Esophagus squamous epithelium (tissue), 5 donors: ENCODE measurements around the gene FUBP1. TPM values are rescaled to one million over a fixed set of nuclear protein-coding genes. Genes with fewer than 3 reads are reported as not detected.

Experiments
- DNase-seq: peaks from one replicate; lab custom pipeline; 2025; lab: John Stamatoyannopoulos, UW
- H3K27ac ChIP-seq, 4 donors: fragments of 200-600 bp; sonication (generic); one replicate each; pipeline ENCODE4 v1.5.1; 2016 to 2019; ENCODE audit warnings: mild to moderate bottlenecking in 1 of 4
- H3K27me3 ChIP-seq, 4 donors: fragments of 200-600 bp; sonication (generic); 1 replicate in 3 of 4; 2 replicates in 1 of 4; pipeline versions ENCODE4 v1.5.1 to v1.6.0; 2017 to 2021; ENCODE audit warnings: antibody characterized with exemption in 1 of 4
- H3K36me3 ChIP-seq, 3 donors: fragments of 200-600 bp; sonication (generic); one replicate each; pipeline ENCODE4 v1.5.1; 2016 to 2019
- H3K4me1 ChIP-seq, 3 donors: fragments of 200-600 bp; sonication (generic); one replicate each; pipeline ENCODE4 v1.5.1; 2017 to 2019
- H3K4me3 ChIP-seq, 4 donors: fragments of 200-600 bp; sonication (generic); 1 replicate in 3 of 4; 2 replicates in 1 of 4; pipeline ENCODE4 v1.5.1; 2016 to 2019; ENCODE audit warnings: mild to moderate bottlenecking in 2 of 4, moderate library complexity in 1 of 4
- H3K9me3 ChIP-seq, 3 donors: fragments of 200-600 bp; sonication (generic); one replicate each; pipeline ENCODE4 v1.5.1; 2016 to 2019
- CTCF ChIP-seq, 6 experiments: fragments of 450-650 bp in 4 of 6; fragments of 200-600 bp in 2 of 6; sonication (generic) in 2 of 6; IDR thresholded peaks; one replicate each; pipeline ENCODE4 v1.5.1; 2016 to 2019; ENCODE audit warnings: antibody characterized with exemption in 6 of 6, mild to moderate bottlenecking in 4 of 6, moderate library complexity in 4 of 6
- POLR2A ChIP-seq, 4 donors: fragments of 450-650 bp; IDR thresholded peaks; one replicate each; pipeline ENCODE4 v1.6.1; 2017; ENCODE audit warnings: antibody characterized with exemption in 4 of 4, mild to moderate bottlenecking in 4 of 4, moderate library complexity in 3 of 4
- WGBS, 2 donors: methylation state at CpG; one replicate each; pipeline ENCODE4 v1.1.5; 2018; 5-methylcytosine and 5-hydroxymethylcytosine counted together
- intact Hi-C: fragments of 100-400 bp; cut with DNase I; formaldehyde crosslinking; loops from one replicate; pipeline ENCODE4 v1.15.0; 2022
- total RNA-seq, 4 donors: library from RNA; depleted of rRNA; stranded (reverse); fragments of >200 nt; gene quantifications; one replicate each; pipeline ENCODE4 v1.1.0, GENCODE V29; 2016
- donor health status: DM: yes; HTN: yes; CAD: no.

FUBP1 gene
- total RNA-seq, 4 donors from 2014 or later, result 44.6 to 103 (median 77.8) TPM

- H3K27me3 ChIP-seq, result no peaks in the 10 kb centered on the region
- TF ChIP-seq CTCF (IDR thresholded peaks at IDR 0.05) (no peak), POLR2A (IDR thresholded peaks at IDR 0.05) (no peak)
- intact Hi-C loops, result no loop called here
- H3K27ac ChIP-seq, result peak overlapping the region in 1 of 4 donors; percentile 23
- no peak for DNase-seq
- H3K36me3 ChIP-seq, result peaks cover 0 to 23% (median 0%) of the 10 kb centered on the region in 3 donors
- H3K4me1 ChIP-seq, result peaks cover 0 to 41% (median 3%) of the 10 kb centered on the region in 3 donors
- no peaks in the 10 kb centered on the region for H3K9me3 ChIP-seq
- peak overlapping the region in 2 of 4 donors; percentile 6 to 8 for H3K4me3 ChIP-seq
- WGBS, 2 donors, result 72 to 75% methylated on average over 3 of the region's 3 CpGs
These were observed 31.0 kb upstream of the FUBP1 start for GRCh38 chr1:78009836-78010235.

- H3K4me1 ChIP-seq, result peaks cover 0 to 41% (median 3%) of the 10 kb centered on the region in 3 donors
- no peaks in the 10 kb centered on the region for H3K9me3 ChIP-seq
- no peak for DNase-seq
- H3K36me3 ChIP-seq, result peaks cover 0 to 17% (median 0%) of the 10 kb centered on the region in 3 donors
- no peak overlapping the region for H3K27ac ChIP-seq
- no peak for TF ChIP-seq POLR2A (IDR thresholded peaks at IDR 0.05)
- no peak for TF ChIP-seq CTCF (IDR thresholded peaks at IDR 0.05)
- WGBS, 2 donors, result 78 to 91% methylated on average over 3 of the region's 3 CpGs
- intact Hi-C loops, result no loop called here
- no peaks in the 10 kb centered on the region for H3K27me3 ChIP-seq
- H3K4me3 ChIP-seq, result peak overlapping the region in 2 of 4 donors; percentile 6 to 8
These were observed 30.4 kb upstream of the FUBP1 start for GRCh38 chr1:78009276-78009675.

GRCh38 chr1:78007677-78008341 is 28.9 kb upstream of the FUBP1 start:
- no peaks in the 10 kb centered on the region for H3K9me3 ChIP-seq
- H3K27me3 ChIP-seq, result no peaks in the 10 kb centered on the region
- WGBS, 2 donors, result 69 to 70% methylated on average over 4 of the region's 4 CpGs
- TF ChIP-seq CTCF (IDR thresholded peaks at IDR 0.05) (no peak), POLR2A (IDR thresholded peaks at IDR 0.05) (no peak)
- peaks cover 0 to 2% (median 0%) of the 10 kb centered on the region in 3 donors for H3K36me3 ChIP-seq
- DNase-seq, result no peak
- H3K4me3 ChIP-seq, result peak overlapping the region in 3 of 4 donors; percentile 60 to 68 (median 65)
- H3K27ac ChIP-seq, result peak overlapping the region in 2 of 4 donors; percentile 92 to 97
- peaks cover 0 to 54% (median 9%) of the 10 kb centered on the region in 3 donors for H3K4me1 ChIP-seq
- intact Hi-C loops, result no loop called here

- intact Hi-C loops, result no loop called here
- Histone ChIP-seq H3K9me3 (no peaks in the 10 kb centered on the region), H3K27me3 (no peaks in the 10 kb centered on the region), H3K27ac (peak overlapping the region; percentile 83 to 97 (median 90)), H3K4me1 (peaks cover 0 to 57% (median 9%) of the 10 kb centered on the region in 3 donors), H3K4me3 (peak overlapping the region; percentile 40 to 68 (median 62)), H3K36me3 (no peaks in the 10 kb centered on the region)
- no peak for TF ChIP-seq POLR2A (IDR thresholded peaks at IDR 0.05)
- TF ChIP-seq CTCF (IDR thresholded peaks at IDR 0.05), result no peak
- DNase-seq, result no peak
These were observed 27.6 kb upstream of the FUBP1 start for GRCh38 chr1:78006521-78006920.

GRCh38 chr1:78005755-78006154 is 26.9 kb upstream of the FUBP1 start:
- peaks cover 0 to 57% (median 9%) of the 10 kb centered on the region in 3 donors for H3K4me1 ChIP-seq
- intact Hi-C loops, result no loop called here
- DNase-seq, result no peak

More at GRCh38 chr1:78005755-78006154, 26.9 kb upstream of the FUBP1 start:
- TF ChIP-seq POLR2A (IDR thresholded peaks at IDR 0.05) (peak in 2 of 4 donors; percentile 55 to 71), CTCF (IDR thresholded peaks at IDR 0.05) (no peak)
- Histone ChIP-seq H3K4me3 (peak overlapping the region; percentile 40 to 68 (median 62)), H3K9me3 (no peaks in the 10 kb centered on the region), H3K27ac (peak overlapping the region; percentile 83 to 97 (median 90)), H3K36me3 (no peaks in the 10 kb centered on the region), H3K27me3 (no peaks in the 10 kb centered on the region)
- WGBS, 2 donors, result 0 to 18% methylated on average over 1 of the region's 1 CpG
